Suppressor macrophage (primary cell): Measurements from ENCODE around the gene NACC2.
A peak's percentile ranks its signal among the peaks of the same experiment; 100 is the strongest.

Experiments used
- DNase-seq, 4 experiments: peaks; one replicate each; pipeline ENCODE4 v3.0.0-alpha.2; 2020 to 2022

The NACC2 gene

DNA sequence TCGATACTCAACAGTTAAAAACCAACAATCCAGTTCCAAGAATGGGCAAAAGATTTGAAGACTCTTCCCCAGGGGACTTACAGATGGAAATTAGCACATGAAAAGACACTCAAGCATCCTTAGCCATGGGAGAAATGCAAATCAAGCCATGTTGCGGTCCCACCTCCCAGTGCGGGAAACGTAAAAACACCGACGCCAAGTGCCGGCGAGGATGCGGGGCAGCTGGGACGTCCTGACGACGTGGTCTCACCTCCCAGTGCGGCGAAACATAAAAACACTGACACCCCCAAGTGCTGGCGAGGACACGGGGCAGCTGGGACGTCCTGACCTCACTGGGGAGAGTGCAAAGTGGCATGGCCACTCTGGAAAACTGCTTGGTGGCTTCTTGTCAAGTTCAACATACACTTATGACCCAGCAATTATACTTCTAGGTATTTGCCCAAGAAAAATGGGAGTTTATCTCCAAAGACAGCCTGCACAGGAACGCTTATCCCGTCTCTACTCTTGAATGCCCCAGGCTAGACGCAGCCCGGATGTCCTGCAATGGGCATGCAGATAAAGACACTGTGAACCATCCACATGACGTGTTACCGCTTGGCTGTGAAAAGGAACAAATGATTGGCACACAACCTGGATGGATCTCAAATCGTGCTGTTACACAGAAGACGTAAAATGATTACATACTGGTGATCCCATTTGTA is 73.8 kb downstream of the NACC2 start:
- DNase-seq, result no peak

- DNase-seq, result peak in 1 of 4 experiments; percentile 20
Measured at GRCh38 chr9:136020671-136021070, 74.4 kb downstream of the NACC2 start.

DNA sequence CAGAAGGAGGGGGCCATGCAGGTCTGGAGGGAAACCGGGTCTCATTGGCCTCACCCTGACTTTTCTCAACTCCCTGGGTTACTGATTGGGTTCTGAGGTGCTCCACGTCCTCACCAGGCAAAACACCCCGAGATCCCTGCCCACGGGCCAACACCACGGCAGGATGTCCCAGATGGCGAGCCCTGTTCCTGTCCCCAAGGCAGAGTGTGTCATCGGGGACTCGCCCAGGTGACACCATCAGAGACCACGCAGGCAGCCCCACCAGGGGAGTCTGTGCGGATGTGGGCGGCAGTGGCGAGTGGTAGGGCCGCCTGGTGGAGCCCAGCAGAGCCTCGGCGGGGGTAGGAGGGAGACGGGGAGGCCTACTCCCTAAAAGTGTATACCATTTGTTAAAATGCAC is 74.9 kb downstream of the NACC2 start:
- DNase-seq, result no peak

- no peak for DNase-seq
Measured at GRCh38 chr9:136019681-136020060, 75.4 kb downstream of the NACC2 start.

- DNase-seq, result no peak
Measured at GRCh38 chr9:136019041-136019680, 75.9 kb downstream of the NACC2 start.

GRCh38 chr9:136018257-136019031 is 76.6 kb downstream of the NACC2 start:
- DNase-seq, result no peak

DNA sequence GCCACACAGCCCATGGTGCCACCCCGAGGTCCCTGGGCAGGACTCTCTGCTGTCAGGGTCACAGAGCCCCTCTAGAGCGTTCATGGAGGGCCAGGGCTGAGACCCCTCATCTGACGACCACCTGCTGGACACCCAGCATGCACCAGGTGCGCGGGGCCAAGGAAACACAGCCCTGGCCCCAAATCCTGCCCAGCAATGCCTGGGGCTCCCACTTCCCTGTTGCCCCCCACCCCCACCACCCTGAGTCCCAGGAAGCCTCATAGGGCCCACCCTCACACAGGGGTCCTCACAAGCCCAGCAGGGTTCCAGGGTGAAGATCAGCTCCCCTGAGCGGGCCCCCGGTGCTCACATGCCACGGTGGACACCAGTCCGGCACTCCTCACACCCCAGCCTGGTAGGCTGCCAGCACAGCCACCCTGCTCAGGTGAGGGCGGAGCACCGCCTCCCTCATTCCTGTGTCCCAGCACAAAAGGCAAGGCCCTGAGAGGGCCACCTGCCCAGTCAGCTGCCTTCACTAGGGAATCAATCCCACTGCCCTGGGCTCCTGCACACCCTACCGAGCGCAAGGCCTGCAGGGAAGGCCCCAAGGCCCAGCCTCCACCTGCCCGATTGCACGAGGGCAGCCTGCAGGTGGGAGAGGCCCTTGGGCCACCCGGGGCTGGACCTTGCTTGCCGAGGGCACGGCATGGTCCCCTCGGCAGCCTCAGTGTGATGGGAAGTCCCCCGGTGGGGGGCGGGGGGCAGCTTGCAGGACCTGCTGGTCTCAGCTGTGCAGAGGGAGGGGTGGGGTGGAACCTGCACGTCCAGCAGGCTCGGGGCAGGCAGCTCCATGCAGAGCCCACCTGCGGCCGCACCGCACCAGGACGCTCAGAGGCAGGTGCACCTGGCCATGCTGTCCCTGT is 77.5 kb downstream of the NACC2 start:
- DNase-seq, result no peak

GRCh38 chr9:136016572-136017288 is 78.4 kb downstream of the NACC2 start:
- no peak for DNase-seq

GRCh38 chr9:136015656-136016571 is 79.2 kb downstream of the NACC2 start:
- no peak for DNase-seq

GRCh38 chr9:136014924-136015633 is 80.0 kb downstream of the NACC2 start:
- DNase-seq, result no peak

- no peak for DNase-seq
Measured at GRCh38 chr9:136014147-136014923, 80.8 kb downstream of the NACC2 start.

DNA sequence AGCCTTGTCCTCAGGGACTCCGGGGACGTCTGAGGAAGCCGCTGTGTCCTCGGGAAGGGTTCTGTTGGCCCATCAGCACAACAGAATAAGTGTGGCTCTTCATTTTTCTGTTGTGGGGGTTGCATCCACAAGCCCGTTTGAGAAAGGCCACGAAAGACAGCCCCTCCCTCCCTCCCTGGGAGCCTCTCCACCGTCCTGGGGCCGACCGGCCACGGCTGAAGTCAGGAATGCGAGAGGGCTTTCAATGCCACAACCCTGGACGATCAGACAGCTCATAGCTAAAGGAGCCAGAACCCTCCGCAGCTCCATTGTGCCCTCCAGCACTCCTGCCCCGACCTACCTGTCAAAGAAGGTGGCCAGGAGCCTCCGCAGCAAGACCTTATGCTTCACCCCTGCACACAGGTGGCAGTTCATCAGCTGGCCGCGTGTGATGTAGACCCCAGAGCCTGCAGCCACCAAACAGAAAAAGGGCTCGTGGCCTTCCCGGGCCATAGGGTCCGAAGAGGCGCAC is 81.5 kb downstream of the NACC2 start:
- DNase-seq, result no peak

DNA sequence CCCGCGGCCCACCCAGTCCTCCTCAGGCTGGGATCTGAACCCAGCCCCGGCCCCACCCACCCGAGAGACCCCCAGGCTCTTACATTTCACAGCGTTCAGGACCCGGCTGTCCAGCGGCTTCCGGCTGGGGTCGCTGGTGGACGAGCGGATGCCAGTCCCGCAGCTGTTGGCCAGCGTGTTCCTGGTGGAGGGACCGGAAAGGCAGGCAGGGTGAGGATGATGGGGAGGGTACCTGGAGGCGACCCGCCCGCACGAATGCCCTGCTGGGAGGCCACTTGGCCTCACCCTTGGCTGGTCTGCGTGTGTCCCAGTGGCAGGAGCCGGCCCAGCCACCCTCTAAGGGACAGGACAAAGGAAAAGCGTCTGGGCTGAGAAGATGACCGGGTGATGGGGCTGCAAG is 82.0 kb downstream of the NACC2 start:
- DNase-seq, result no peak

DNA sequence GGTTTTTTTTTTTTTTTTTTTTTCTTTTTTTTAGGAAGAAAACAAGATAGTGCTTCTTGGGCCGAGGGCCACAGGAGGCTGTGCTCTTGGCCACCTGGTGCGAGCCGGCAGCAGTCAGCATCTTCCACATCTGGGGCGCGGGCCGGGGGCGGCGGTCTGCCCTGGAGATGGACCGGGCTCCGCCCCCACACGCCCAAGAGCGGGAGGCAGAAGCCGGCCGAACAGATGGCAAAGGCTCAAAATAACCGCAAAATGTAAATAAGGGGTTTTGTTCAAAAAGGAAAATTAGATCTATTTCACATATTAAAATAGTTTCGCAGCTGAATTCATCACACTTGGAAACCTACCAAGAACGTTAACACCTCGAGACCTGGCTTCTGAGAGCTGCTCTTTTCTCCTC is 82.4 kb downstream of the NACC2 start:
- no peak for DNase-seq

DNA sequence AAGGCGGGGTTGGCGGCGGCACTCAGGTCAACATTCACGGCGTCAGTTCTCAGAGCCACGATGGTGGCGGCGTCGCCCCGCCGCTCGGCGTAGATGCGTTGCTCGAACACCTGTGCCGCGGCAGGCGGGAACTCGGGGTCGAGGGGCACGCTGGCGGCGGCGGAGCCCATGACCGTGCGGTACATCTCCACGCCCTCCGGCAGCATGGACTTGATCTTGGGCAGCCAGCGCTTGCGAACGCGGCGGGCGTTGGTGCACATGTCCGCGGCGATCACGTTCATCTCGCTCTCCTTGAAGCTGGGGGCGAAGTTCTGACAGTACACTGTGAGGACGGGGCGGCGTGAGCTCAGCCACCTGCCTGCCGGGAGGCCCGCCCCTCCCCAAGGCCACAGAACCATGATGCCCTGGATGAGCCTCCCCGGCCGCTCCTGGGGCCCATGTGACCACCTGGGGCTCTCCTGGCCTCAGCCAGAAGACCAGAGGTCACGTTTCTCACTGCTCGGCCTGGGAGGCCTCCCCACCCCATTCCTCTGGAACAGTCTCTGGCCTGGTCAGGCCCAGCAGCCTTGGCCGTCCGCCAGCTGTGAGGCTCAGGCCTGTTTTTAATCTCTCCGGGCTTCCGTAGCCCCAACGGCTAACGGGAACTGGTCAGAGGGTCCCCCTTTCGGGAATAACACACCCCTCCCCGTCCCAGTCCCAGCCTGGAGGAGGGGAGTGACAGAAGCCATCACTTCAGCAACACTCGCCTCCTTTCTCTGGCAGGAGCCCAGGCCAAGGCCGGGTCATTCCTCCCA is 83.2 kb downstream of the NACC2 start:
- DNase-seq, result no peak

DNA sequence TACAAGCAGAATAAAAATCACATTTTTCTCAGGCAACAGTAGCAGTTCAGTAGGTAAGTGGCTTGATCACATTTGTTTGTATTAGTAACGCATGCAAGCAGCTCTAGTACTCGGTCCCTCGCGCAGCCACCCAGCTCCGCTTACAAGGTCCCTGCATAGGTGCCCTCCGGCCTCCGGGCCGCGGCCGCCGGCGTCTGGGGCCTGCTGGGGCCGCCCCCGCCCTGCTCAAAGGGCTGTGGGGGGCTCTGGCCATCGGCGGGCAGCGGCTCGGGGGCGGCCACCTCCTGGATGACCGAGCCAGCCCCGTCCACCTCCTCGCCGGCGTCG is 83.8 kb downstream of the NACC2 start:
- DNase-seq, result no peak

- no peak for DNase-seq
Measured at GRCh38 chr9:136010615-136011361, 84.3 kb downstream of the NACC2 start.

DNA sequence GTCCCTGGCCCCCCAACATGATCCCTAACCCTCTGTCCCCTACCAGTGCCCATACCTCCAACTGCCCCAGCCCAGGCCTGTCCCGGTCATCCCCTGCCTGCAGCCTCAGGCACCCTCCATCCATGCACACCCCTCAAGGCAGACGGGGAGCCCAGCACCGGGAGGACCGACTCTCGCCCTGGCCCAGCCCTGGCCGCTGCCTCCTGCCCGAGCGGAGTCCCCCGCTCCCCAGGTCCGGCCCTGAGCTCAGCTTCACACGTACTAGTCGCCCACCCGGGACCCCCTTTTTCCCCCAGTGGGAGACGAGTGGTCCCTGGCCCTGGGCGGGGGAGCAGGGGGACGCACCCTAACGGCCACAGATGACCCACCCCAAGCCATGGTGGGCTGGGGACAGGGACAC is 84.9 kb downstream of the NACC2 start:
- DNase-seq, result no peak
